K562 (cell line): ENCODE results near the gene TMEM191C.
"Not testable (repeated sequence)": the region's sequence is repeated elsewhere in the genome, so short reads cannot be mapped to it uniquely, and the experiment has no call there.

Experiments used
- CTCF ChIP-seq, 3 experiments: IDR thresholded peaks in 2 of 3; conservative IDR thresholded peaks in 1 of 3; 2 replicates each; pipeline ENCODE4 v1.5.1; 2011 to 2012; ENCODE audit warnings: low read length in 3 of 3, mild to moderate bottlenecking in 3 of 3, control low read depth in 2 of 3, improper control_type of control experiment in 1 of 3, inconsistent platforms in 1 of 3, low read depth in 1 of 3, mixed read lengths in 1 of 3, moderate library complexity in 1 of 3; ENCODE audit not compliant: insufficient read depth in 2 of 3
- KLF1 ChIP-seq: fragments of 450-650 bp; IDR thresholded peaks from 2 replicates; pipeline ENCODE4 v1.6.1; 2016; ENCODE audit warnings: missing genetic modification characterization, missing compliant biosample characterization
- TAF1 ChIP-seq: IDR thresholded peaks from 2 replicates; pipeline ENCODE4 v1.6.1; 2011; ENCODE audit warnings: mild to moderate bottlenecking, low read length, moderate library complexity; ENCODE audit not compliant: insufficient read depth, control insufficient read depth, severe bottlenecking; ENCODE audit errors: extremely low read depth
- ZHX1 ChIP-seq: fragments of 150-350 bp; conservative IDR thresholded peaks from 2 replicates; pipeline ENCODE4 v1.6.1; 2014; ENCODE audit warnings: low read length

- not testable (repeated sequence) for TF ChIP-seq KLF1; ZHX1; TAF1; CTCF (IDR thresholded peaks at IDR 0.05 in 2 of 3, conservative IDR thresholded peaks at IDR 0.05 in 1 of 3; ENCODE audit: insufficient read depth in 2 of 3, low read depth in 1 of 3, low read length in 3 of 3)
These were observed 23.4 kb downstream of the TMEM191C start for GRCh38 chr22:21490556-21490955.
